ENCODE measurements around the gene SSTR3.

DNA sequence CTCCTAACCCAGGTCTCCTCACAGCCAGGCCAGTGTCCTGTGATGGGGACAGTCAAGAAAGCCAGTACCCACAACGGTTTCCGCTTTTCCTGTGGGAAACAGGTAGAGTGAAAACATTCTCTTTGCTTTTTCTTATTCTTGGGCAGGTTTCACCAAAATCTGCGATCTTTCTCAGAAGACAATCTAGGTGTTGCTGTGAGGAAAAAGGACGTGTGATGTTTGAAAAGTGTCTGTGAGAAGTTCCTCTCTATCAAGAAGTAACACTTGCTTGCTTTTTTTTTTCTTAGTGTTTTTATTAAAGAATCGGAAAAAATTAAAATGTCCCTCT is 53.4 kb downstream of the SSTR3 start:
- TF ChIP-seq, protein P1, sequence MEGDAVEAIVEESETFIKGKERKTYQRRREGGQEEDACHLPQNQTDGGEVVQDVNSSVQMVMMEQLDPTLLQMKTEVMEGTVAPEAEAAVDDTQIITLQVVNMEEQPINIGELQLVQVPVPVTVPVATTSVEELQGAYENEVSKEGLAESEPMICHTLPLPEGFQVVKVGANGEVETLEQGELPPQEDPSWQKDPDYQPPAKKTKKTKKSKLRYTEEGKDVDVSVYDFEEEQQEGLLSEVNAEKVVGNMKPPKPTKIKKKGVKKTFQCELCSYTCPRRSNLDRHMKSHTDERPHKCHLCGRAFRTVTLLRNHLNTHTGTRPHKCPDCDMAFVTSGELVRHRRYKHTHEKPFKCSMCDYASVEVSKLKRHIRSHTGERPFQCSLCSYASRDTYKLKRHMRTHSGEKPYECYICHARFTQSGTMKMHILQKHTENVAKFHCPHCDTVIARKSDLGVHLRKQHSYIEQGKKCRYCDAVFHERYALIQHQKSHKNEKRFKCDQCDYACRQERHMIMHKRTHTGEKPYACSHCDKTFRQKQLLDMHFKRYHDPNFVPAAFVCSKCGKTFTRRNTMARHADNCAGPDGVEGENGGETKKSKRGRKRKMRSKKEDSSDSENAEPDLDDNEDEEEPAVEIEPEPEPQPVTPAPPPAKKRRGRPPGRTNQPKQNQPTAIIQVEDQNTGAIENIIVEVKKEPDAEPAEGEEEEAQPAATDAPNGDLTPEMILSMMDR (IDR thresholded peaks at IDR 0.05; ENCODE audit: low read depth, low read length, poor library complexity, severe bottlenecking), result no peak
- TF ChIP-seq EZH2phosphoT487 (IDR thresholded peaks at IDR 0.05; ENCODE audit: borderline replicate concordance, low read length), result no peak

Measured in DOHH2 (cell line).